H1 (cell line): Measurements from ENCODE around the gene GRIA3. TPM values are rescaled to one million over a fixed set of nuclear protein-coding genes. Genes with fewer than 3 reads are reported as not detected.

ENCODE experiments used
- CTCF ChIA-PET: fragments of 300-600 bp; sonication (Branson Sonifier 250); formaldehyde crosslinking; loops from one replicate; lab custom pipeline; 2021; ENCODE audit not compliant: partially characterized antibody; lab: Charles Lee
- POLR2A ChIA-PET: fragments of 300-600 bp; sonication (Branson Sonifier 250); formaldehyde crosslinking; loops from one replicate; lab custom pipeline; 2021; ENCODE audit warnings: inconsistent platforms; ENCODE audit not compliant: partially characterized antibody; lab: Charles Lee
- DNase-seq, 2 experiments: peaks; one replicate each; pipeline versions ENCODE4 v3.0.0 to v3.0.0-alpha.2; 2010 to 2022; ENCODE audit warnings: low spot score in 2 of 2, low read depth in 1 of 2, mixed read lengths in 1 of 2
- FAIRE-seq: peaks from 2 replicates; lab custom pipeline; 2011; peaks lifted over from hg19 to GRCh38; lab: Jason Lieb, UNC
- H2AFZ ChIP-seq: 2 replicates; pipeline ENCODE4 v1.8.1; 2012; ENCODE audit warnings: low read length, inconsistent platforms
- H2AK5ac ChIP-seq: 2 replicates; pipeline ENCODE4 v1.6.1; 2013; ENCODE audit warnings: low read depth, low read length
- H2BK120ac ChIP-seq: replicated peaks from 2 replicates; pipeline ENCODE3; 2013; ENCODE audit warnings: low read depth, low read length, inconsistent platforms
- H2BK12ac ChIP-seq: 2 replicates; pipeline ENCODE4 v1.6.1; 2013; ENCODE audit warnings: low read depth, low read length
- H2BK15ac ChIP-seq: 2 replicates; pipeline ENCODE4 v1.6.1; 2013; ENCODE audit warnings: low read length
- H2BK20ac ChIP-seq: 2 replicates; pipeline ENCODE4 v1.6.1; 2013; ENCODE audit warnings: low read length
- H2BK5ac ChIP-seq: 2 replicates; pipeline ENCODE4 v1.6.1; 2013; ENCODE audit warnings: low read depth, low read length
- H3K14ac ChIP-seq: 2 replicates; pipeline ENCODE4 v1.6.1; 2013; ENCODE audit warnings: inconsistent platforms; ENCODE audit not compliant: insufficient read length
- H3K18ac ChIP-seq: 2 replicates; pipeline ENCODE4 v1.6.1; 2013; ENCODE audit warnings: low read length; ENCODE audit errors: extremely low read depth
- H3K23ac ChIP-seq: 2 replicates; pipeline ENCODE4 v1.6.1; 2013; ENCODE audit warnings: inconsistent platforms; ENCODE audit not compliant: insufficient read length
- H3K23me2 ChIP-seq: 2 replicates; pipeline ENCODE4 v1.6.1; 2013; ENCODE audit warnings: low read depth, low read length
- H3K27ac ChIP-seq: 2 replicates; pipeline ENCODE4 v1.6.1; 2011; ENCODE audit warnings: low read depth, low read length, inconsistent platforms
- H3K27me3 ChIP-seq, 4 experiments: replicated peaks in 1 of 4; 1 replicate in 1 of 4; 2 replicates in 3 of 4; pipeline versions ENCODE4 v1.6.1 to v1.8.1; 2011 to 2013; ENCODE audit warnings: low read length in 3 of 4, mild to moderate bottlenecking in 3 of 4, inconsistent platforms in 2 of 4, mixed read lengths in 2 of 4, moderate library complexity in 1 of 4; ENCODE audit not compliant: control insufficient read depth in 3 of 4, insufficient read depth in 3 of 4; ENCODE audit errors: extremely low read depth in 1 of 4
- H3K36me3 ChIP-seq, 4 experiments: 2 replicates each; pipeline versions ENCODE4 v1.6.1 to v1.8.1; 2011 to 2013; ENCODE audit warnings: mild to moderate bottlenecking in 4 of 4, low read length in 3 of 4, moderate library complexity in 2 of 4, control low read depth in 1 of 4, inconsistent platforms in 1 of 4; ENCODE audit not compliant: insufficient read depth in 4 of 4, control insufficient read depth in 2 of 4
- H3K4ac ChIP-seq: replicated peaks from 2 replicates; pipeline ENCODE3; 2013; ENCODE audit warnings: low read length, low read depth, mixed read lengths, inconsistent platforms; ENCODE audit not compliant: insufficient read length
- H3K4me1 ChIP-seq, 4 experiments: replicated peaks in 1 of 4; 1 replicate in 1 of 4; 2 replicates in 3 of 4; pipeline versions ENCODE4 v1.6.1 to v1.8.1; 2011 to 2013; ENCODE audit warnings: low read length in 3 of 4, inconsistent platforms in 2 of 4, mixed read lengths in 1 of 4; ENCODE audit not compliant: insufficient read depth in 4 of 4, control insufficient read depth in 3 of 4
- H3K4me2 ChIP-seq, 2 experiments: 2 replicates each; pipeline versions ENCODE4 v1.6.1 to v1.8.1; 2011 to 2013; ENCODE audit warnings: low read depth in 2 of 2, low read length in 2 of 2, control low read depth in 1 of 2, inconsistent platforms in 1 of 2, mild to moderate bottlenecking in 1 of 2; ENCODE audit not compliant: insufficient read depth in 1 of 2
- H3K4me3 ChIP-seq, 4 experiments: fragments of 200-600, 300-600 bp in 1 of 4; sonication (generic), shearing (Covaris generic), sonication (Bioruptor Twin) in 1 of 4; 2 replicates each; pipeline versions ENCODE4 v1.5.1 to v1.8.1; 2011 to 2016; ENCODE audit warnings: low read length in 4 of 4, low read depth in 3 of 4, control low read depth in 2 of 4, inconsistent platforms in 2 of 4, mild to moderate bottlenecking in 2 of 4, mixed read lengths in 1 of 4, moderate library complexity in 1 of 4; ENCODE audit not compliant: insufficient read depth in 2 of 4; ENCODE audit errors: extremely low read depth in 1 of 4
- H3K56ac ChIP-seq: replicated peaks from 2 replicates; pipeline ENCODE3; 2013; ENCODE audit warnings: low read depth, mild to moderate bottlenecking, mixed read lengths, low read length, inconsistent platforms; ENCODE audit not compliant: insufficient read length
- H3K79me1 ChIP-seq: 2 replicates; pipeline ENCODE4 v1.6.1; 2013; ENCODE audit warnings: low read depth, low read length, control low read depth
- H3K79me2 ChIP-seq, 2 experiments: 2 replicates each; pipeline versions ENCODE4 v1.6.1 to v1.8.1; 2012 to 2013; ENCODE audit warnings: low read length in 2 of 2, mild to moderate bottlenecking in 2 of 2, inconsistent platforms in 1 of 2; ENCODE audit not compliant: insufficient read depth in 2 of 2, control insufficient read depth in 1 of 2
- H3K9ac ChIP-seq, 4 experiments: replicated peaks in 1 of 4; 1 replicate in 1 of 4; 2 replicates in 3 of 4; pipeline versions ENCODE4 v1.6.1 to v1.8.1; 2011 to 2013; ENCODE audit warnings: low read depth in 3 of 4, low read length in 3 of 4, control low read depth in 2 of 4, mild to moderate bottlenecking in 2 of 4, moderate library complexity in 2 of 4, inconsistent platforms in 1 of 4; ENCODE audit errors: extremely low read depth in 1 of 4
- H3K9me3 ChIP-seq, 2 experiments: 2 replicates each; pipeline versions ENCODE4 v1.6.1 to v1.8.1; 2012 to 2013; ENCODE audit warnings: mild to moderate bottlenecking in 2 of 2, moderate library complexity in 2 of 2, control low read depth in 1 of 2, inconsistent platforms in 1 of 2, low read depth in 1 of 2, low read length in 1 of 2, mixed read lengths in 1 of 2; ENCODE audit not compliant: insufficient read depth in 2 of 2
- H4K20me1 ChIP-seq, 2 experiments: replicated peaks in 1 of 2; 2 replicates each; pipeline versions ENCODE3 to v1.8.1; 2011 to 2013; ENCODE audit warnings: inconsistent platforms in 2 of 2, low read length in 2 of 2, mild to moderate bottlenecking in 1 of 2; ENCODE audit not compliant: insufficient read depth in 2 of 2, control insufficient read depth in 1 of 2
- H4K5ac ChIP-seq: 2 replicates; pipeline ENCODE4 v1.6.1; 2013; ENCODE audit warnings: low read length, low read depth, mixed read lengths, inconsistent platforms; ENCODE audit not compliant: insufficient read length
- H4K8ac ChIP-seq: 2 replicates; pipeline ENCODE4 v1.8.0; 2013; ENCODE audit warnings: mild to moderate bottlenecking, moderate library complexity, low read length, inconsistent platforms; ENCODE audit not compliant: insufficient read depth; ENCODE audit errors: extremely low read depth
- H4K91ac ChIP-seq: replicated peaks from 2 replicates; pipeline ENCODE3; 2013; ENCODE audit warnings: low read length, mixed read lengths, inconsistent platforms; ENCODE audit not compliant: insufficient read length
- CHD1 ChIP-seq: IDR thresholded peaks from 2 replicates; pipeline ENCODE4 v1.6.1; 2012; ENCODE audit warnings: low read depth, low read length, improper control_type of control experiment
- CTBP2 ChIP-seq: IDR thresholded peaks from 2 replicates; pipeline ENCODE4 v1.7.0; 2011; ENCODE audit warnings: borderline replicate concordance, mild to moderate bottlenecking, moderate library complexity, mixed read lengths, low read length; ENCODE audit not compliant: insufficient read depth, insufficient read length
- EP300 ChIP-seq, 2 experiments: IDR thresholded peaks; 1 replicate in 1 of 2; 2 replicates in 1 of 2; pipeline ENCODE4 v1.6.1; 2011 to 2012; ENCODE audit warnings: low read depth in 2 of 2, low read length in 2 of 2, mild to moderate bottlenecking in 2 of 2, borderline replicate concordance in 1 of 2, inconsistent platforms in 1 of 2, moderate library complexity in 1 of 2
- MAFK ChIP-seq: IDR thresholded peaks from 2 replicates; pipeline ENCODE4 v1.6.1; 2012; ENCODE audit warnings: low read depth, mild to moderate bottlenecking, improper control_type of control experiment, low read length
- PHF8 ChIP-seq: fragments of 200-600 bp; sonication (generic); conservative IDR thresholded peaks from 2 replicates; pipeline ENCODE4 v1.7.1; 2012; ENCODE audit warnings: low read depth, mild to moderate bottlenecking, inconsistent platforms, low read length, moderate library complexity
- POLR2A ChIP-seq, 2 experiments: IDR thresholded peaks; 1 replicate in 1 of 2; 2 replicates in 1 of 2; pipeline ENCODE4 v1.6.1; 2011; ENCODE audit warnings: low read depth in 2 of 2, low read length in 2 of 2, mild to moderate bottlenecking in 2 of 2; ENCODE audit errors: control extremely low read depth in 1 of 2
- TAF1 ChIP-seq: IDR thresholded peaks from 2 replicates; pipeline ENCODE4 v1.6.1; 2011; ENCODE audit warnings: mild to moderate bottlenecking, low read depth, low read length
- TCF12 ChIP-seq: IDR thresholded peaks from 2 replicates; pipeline ENCODE4 v1.6.1; 2011; ENCODE audit warnings: low read depth, mild to moderate bottlenecking, low read length
- ZNF274 ChIP-seq: IDR thresholded peaks from 2 replicates; pipeline ENCODE4 v1.7.0; 2012; ENCODE audit warnings: low read length, borderline replicate concordance; ENCODE audit errors: extremely low read depth
- WGBS, 2 experiments: shearing (Covaris generic) in 1 of 2; methylation state at CpG; one replicate each; pipeline versions ENCODE4 v1.1.6 to v1.1.7; 2013 to 2015; ENCODE audit warnings: low lambda C conversion rate in 2 of 2, mixed read lengths in 2 of 2, inconsistent platforms in 1 of 2, low coverage in 1 of 2, missing lambda C conversion rate in 1 of 2; ENCODE audit not compliant: insufficient replicate concordance in 2 of 2, insufficient coverage in 1 of 2, insufficient read length in 1 of 2; ENCODE audit errors: extremely low coverage in 1 of 2, missing lambda C conversion rate in 1 of 2; 5-methylcytosine and 5-hydroxymethylcytosine counted together
- polyA plus RNA-seq, 7 experiments: library from polyadenylated mRNA; depleted of rRNA in 3 of 7; stranded (reverse) in 5 of 7; unstranded in 2 of 7; fragments of >200 nt in 5 of 7; fragments of 200-250 nt in 2 of 7; gene quantifications; 1 replicate in 5 of 7; 2 replicates in 1 of 7; 4 replicates in 1 of 7; pipeline versions ENCODE4 v1.2.1 to v1.2.3, GENCODE V29; 2011 to 2013; ENCODE audit warnings: missing spikeins in 2 of 7, mixed read lengths in 2 of 7
- total RNA-seq: library from RNA; stranded (reverse); fragmentation: NEBNext Ultra II Directional; extraction: Animal tissue kit (Norgen Biotek cat#: 25700); gene quantifications from 2 replicates; pipeline ENCODE4 v1.2.1, GENCODE V29; 2021
- TF ChIP-seq, protein P1 (sequence below), 3 experiments: IDR thresholded peaks; 1 replicate in 2 of 3; 2 replicates in 1 of 3; pipeline versions ENCODE4 v1.5.1 to v1.6.1; 2011; ENCODE audit warnings: low read length in 3 of 3, mild to moderate bottlenecking in 3 of 3, inconsistent platforms in 2 of 3, low read depth in 1 of 3, moderate library complexity in 1 of 3; ENCODE audit not compliant: insufficient read depth in 1 of 3; ENCODE audit errors: control extremely low read depth in 1 of 3

Gene GRIA3
- total and polyA plus RNA-seq, 2 of the 8 experiments (the other 6 are each of a cell fraction or from before 2014, with no cell fraction given) = 2.6 to 3.0 TPM

GRCh38 chrX:123155327-123155726, 28.8 kb upstream of the GRIA3 start:
- Histone ChIP-seq H2BK12ac (no peak overlapping the region), H3K27me3 (no peaks in the 10 kb centered on the region), H3K79me2 (no peaks in the 10 kb centered on the region), H3K4me2 (no peak overlapping the region), H3K4me1 (no peaks in the 10 kb centered on the region), H3K14ac (no peak overlapping the region), H2BK120ac (no peak overlapping the region), H3K27ac (no peak overlapping the region), H3K4ac (no peak overlapping the region), H3K4me3 (no peak overlapping the region), H3K79me1 (no peaks in the 10 kb centered on the region), H2BK15ac (no peak overlapping the region), H4K5ac (no peak overlapping the region), H2BK20ac (no peak overlapping the region), H3K18ac (no peak overlapping the region), H3K23ac (no peak overlapping the region), H2AFZ (no peak overlapping the region), H3K9ac (no peak overlapping the region), H3K23me2 (no peaks in the 10 kb centered on the region), H2BK5ac (no peak overlapping the region)
- FAIRE-seq (no peak), DNase-seq (no peak)
- WGBS, 2 experiments = 100% methylated on average over 1 of the region's 1 CpG; no CpG with 5 or more reads in 1 of the 2 experiments
- POLR2A ChIA-PET = no interaction called here
- TF ChIP-seq TAF1 = no peak
- TF ChIP-seq, protein P1, sequence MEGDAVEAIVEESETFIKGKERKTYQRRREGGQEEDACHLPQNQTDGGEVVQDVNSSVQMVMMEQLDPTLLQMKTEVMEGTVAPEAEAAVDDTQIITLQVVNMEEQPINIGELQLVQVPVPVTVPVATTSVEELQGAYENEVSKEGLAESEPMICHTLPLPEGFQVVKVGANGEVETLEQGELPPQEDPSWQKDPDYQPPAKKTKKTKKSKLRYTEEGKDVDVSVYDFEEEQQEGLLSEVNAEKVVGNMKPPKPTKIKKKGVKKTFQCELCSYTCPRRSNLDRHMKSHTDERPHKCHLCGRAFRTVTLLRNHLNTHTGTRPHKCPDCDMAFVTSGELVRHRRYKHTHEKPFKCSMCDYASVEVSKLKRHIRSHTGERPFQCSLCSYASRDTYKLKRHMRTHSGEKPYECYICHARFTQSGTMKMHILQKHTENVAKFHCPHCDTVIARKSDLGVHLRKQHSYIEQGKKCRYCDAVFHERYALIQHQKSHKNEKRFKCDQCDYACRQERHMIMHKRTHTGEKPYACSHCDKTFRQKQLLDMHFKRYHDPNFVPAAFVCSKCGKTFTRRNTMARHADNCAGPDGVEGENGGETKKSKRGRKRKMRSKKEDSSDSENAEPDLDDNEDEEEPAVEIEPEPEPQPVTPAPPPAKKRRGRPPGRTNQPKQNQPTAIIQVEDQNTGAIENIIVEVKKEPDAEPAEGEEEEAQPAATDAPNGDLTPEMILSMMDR (IDR thresholded peaks at IDR 0.05; ENCODE audit: control extremely low read depth in 1 of 3, insufficient read depth in 1 of 3, low read depth in 1 of 3, low read length in 3 of 3) = no peak
- no peak for TF ChIP-seq CHD1
- TF ChIP-seq MAFK = no peak
- TF ChIP-seq ZNF274 = no peak
- no peak for TF ChIP-seq PHF8
- TF ChIP-seq EP300 (IDR thresholded peaks at IDR 0.05; ENCODE audit: borderline replicate concordance in 1 of 2, low read depth in 2 of 2, low read length in 2 of 2) = no peak
- no peak for TF ChIP-seq CTBP2
- no peak for TF ChIP-seq TCF12
- no peak for TF ChIP-seq POLR2A (IDR thresholded peaks at IDR 0.05; ENCODE audit: control extremely low read depth in 1 of 2, low read depth in 2 of 2, low read length in 2 of 2)
- TF ChIP-seq, all 59 proteins: peak for 0
- Histone ChIP-seq H3K56ac (no peak overlapping the region), H3K36me3 (no peaks in the 10 kb centered on the region), H4K91ac (no peak overlapping the region), H4K20me1 (no peaks in the 10 kb centered on the region), H3K9me3 (no peaks in the 10 kb centered on the region), H4K8ac (no peak overlapping the region), H2AK5ac (no peak overlapping the region)
- CTCF ChIA-PET = no interaction called here
